Astrocyte (in vitro differentiated cells and primary cell): Measurements from ENCODE around the gene MLST8.

Source experiments
- CTCF ChIP-seq: IDR thresholded peaks from 2 replicates; pipeline ENCODE4 v1.5.1; 2011; ENCODE audit warnings: low read depth, mild to moderate bottlenecking, inconsistent platforms, low read length, moderate library complexity; ENCODE audit not compliant: insufficient read depth
- EZH2 ChIP-seq: IDR thresholded peaks from 2 replicates; pipeline ENCODE4 v1.6.1; 2012; ENCODE audit warnings: mild to moderate bottlenecking, low read length, inconsistent platforms; ENCODE audit not compliant: insufficient read depth

GRCh38 chr16:2180461-2180860 is 24.8 kb upstream of the MLST8 start:
- no peak for TF ChIP-seq EZH2
- no peak for TF ChIP-seq CTCF
